ENCODE measurements around the gene RNF128. TPM values are rescaled to one million over a fixed set of nuclear protein-coding genes. Genes with fewer than 3 reads are reported as not detected.

The RNF128 gene
- total and polyA plus RNA-seq, 2 of the 13 experiments (the other 11 are each of a cell fraction or from before 2014, with no cell fraction given) = 18.5 to 43.5 TPM

DNA sequence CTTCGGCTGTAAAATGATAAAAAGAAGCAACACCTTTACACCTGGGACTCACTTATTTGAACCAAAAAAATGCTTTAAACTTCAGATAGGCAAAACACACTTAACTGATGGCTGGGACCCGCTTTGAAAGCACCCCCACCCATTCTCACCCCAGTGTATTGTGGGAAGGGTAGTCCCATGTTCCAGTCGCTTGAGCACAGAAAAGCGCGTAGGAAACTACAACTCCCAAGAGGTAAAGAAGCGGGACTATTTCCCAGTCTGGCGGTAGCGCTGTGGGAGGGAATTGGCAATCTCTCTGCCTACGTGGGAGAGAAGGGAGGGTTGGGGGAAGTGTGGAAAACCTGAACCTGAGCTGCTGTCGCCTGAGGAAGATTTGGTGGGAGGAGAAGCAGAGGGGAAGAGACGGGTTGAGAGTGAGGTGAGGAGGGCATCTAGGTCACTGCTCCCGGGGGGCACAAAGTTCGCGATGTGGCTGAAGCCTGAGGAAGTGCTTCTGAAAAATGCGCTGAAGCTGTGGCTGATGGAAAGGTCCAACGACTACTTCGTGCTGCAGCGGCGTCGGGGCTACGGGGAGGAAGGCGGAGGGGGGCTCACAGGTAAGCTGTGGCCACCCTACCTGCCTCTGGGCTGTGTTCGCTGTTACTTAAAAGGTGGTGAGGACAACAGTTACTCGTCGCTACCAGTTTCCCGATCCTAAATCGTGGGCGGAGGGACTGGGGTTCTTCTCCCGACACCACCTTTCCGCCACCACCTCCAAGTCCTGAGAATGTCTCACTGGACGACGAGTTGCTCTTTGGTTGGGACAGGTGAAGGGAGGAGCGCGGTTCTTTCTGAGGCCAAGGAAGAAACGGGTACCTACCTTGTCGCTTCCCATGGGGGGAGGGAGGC is 76.1 kb downstream of the RNF128 start, which contains the start of gene TBC1D8B (continued):
- TF ChIP-seq TFAP4 (IDR thresholded peaks at IDR 0.05; ENCODE audit: borderline replicate concordance, low read depth) = no peak
- TF ChIP-seq, protein P1, sequence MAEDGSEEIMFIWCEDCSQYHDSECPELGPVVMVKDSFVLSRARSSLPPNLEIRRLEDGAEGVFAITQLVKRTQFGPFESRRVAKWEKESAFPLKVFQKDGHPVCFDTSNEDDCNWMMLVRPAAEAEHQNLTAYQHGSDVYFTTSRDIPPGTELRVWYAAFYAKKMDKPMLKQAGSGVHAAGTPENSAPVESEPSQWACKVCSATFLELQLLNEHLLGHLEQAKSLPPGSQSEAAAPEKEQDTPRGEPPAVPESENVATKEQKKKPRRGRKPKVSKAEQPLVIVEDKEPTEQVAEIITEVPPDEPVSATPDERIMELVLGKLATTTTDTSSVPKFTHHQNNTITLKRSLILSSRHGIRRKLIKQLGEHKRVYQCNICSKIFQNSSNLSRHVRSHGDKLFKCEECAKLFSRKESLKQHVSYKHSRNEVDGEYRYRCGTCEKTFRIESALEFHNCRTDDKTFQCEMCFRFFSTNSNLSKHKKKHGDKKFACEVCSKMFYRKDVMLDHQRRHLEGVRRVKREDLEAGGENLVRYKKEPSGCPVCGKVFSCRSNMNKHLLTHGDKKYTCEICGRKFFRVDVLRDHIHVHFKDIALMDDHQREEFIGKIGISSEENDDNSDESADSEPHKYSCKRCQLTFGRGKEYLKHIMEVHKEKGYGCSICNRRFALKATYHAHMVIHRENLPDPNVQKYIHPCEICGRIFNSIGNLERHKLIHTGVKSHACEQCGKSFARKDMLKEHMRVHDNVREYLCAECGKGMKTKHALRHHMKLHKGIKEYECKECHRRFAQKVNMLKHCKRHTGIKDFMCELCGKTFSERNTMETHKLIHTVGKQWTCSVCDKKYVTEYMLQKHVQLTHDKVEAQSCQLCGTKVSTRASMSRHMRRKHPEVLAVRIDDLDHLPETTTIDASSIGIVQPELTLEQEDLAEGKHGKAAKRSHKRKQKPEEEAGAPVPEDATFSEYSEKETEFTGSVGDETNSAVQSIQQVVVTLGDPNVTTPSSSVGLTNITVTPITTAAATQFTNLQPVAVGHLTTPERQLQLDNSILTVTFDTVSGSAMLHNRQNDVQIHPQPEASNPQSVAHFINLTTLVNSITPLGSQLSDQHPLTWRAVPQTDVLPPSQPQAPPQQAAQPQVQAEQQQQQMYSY (CRISPR knock-in tag; IDR thresholded peaks at IDR 0.05) = 0 out of 2 replicates have a peak, but pooled peaks have one; percentile 50
- peak; percentile 34; the same call in 1 of the 2 replicates for TF ChIP-seq ZNF746 (CRISPR knock-in tag; IDR thresholded peaks at IDR 0.05)
- no peak for TF ChIP-seq GPN1 (CRISPR knock-in tag; IDR thresholded peaks at IDR 0.05; ENCODE audit: borderline replicate concordance)
- no peak for TF ChIP-seq SKI (IDR thresholded peaks at IDR 0.05; ENCODE audit: partially characterized antibody)
- TF ChIP-seq ZNF10 (CRISPR knock-in tag; IDR thresholded peaks at IDR 0.05; ENCODE audit: borderline replicate concordance, low read depth) = no peak
- TF ChIP-seq, protein P2, sequence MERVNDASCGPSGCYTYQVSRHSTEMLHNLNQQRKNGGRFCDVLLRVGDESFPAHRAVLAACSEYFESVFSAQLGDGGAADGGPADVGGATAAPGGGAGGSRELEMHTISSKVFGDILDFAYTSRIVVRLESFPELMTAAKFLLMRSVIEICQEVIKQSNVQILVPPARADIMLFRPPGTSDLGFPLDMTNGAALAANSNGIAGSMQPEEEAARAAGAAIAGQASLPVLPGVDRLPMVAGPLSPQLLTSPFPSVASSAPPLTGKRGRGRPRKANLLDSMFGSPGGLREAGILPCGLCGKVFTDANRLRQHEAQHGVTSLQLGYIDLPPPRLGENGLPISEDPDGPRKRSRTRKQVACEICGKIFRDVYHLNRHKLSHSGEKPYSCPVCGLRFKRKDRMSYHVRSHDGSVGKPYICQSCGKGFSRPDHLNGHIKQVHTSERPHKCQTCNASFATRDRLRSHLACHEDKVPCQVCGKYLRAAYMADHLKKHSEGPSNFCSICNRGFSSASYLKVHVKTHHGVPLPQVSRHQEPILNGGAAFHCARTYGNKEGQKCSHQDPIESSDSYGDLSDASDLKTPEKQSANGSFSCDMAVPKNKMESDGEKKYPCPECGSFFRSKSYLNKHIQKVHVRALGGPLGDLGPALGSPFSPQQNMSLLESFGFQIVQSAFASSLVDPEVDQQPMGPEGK (CRISPR knock-in tag; IDR thresholded peaks at IDR 0.05) = peak; percentile 71
- TF ChIP-seq PBX3 (CRISPR knock-in tag; IDR thresholded peaks at IDR 0.05; ENCODE audit: borderline replicate concordance) = no peak
- no peak for TF ChIP-seq SRSF4 (IDR thresholded peaks at IDR 0.05; ENCODE audit: low read depth, low read length, poor library complexity, severe bottlenecking)
- no peak for TF ChIP-seq MAX (IDR thresholded peaks at IDR 0.05)
- TF ChIP-seq RXRA (CRISPR knock-in tag; IDR thresholded peaks at IDR 0.05) = peak; percentile 57; the same call in 1 of the 2 replicates
- no peak for TF ChIP-seq ZNF12 (CRISPR knock-in tag; IDR thresholded peaks at IDR 0.05)
- TF ChIP-seq, protein P3, sequence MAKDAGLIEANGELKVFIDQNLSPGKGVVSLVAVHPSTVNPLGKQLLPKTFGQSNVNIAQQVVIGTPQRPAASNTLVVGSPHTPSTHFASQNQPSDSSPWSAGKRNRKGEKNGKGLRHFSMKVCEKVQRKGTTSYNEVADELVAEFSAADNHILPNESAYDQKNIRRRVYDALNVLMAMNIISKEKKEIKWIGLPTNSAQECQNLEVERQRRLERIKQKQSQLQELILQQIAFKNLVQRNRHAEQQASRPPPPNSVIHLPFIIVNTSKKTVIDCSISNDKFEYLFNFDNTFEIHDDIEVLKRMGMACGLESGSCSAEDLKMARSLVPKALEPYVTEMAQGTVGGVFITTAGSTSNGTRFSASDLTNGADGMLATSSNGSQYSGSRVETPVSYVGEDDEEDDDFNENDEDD (CRISPR knock-in tag; IDR thresholded peaks at IDR 0.05; ENCODE audit: borderline replicate concordance) = peak; percentile 25; the same call in 1 of the 2 replicates
- TF ChIP-seq POLR2AphosphoS2 (IDR thresholded peaks at IDR 0.05; ENCODE audit: low read depth, low read length) = no peak
- no peak for TF ChIP-seq ZNF317 (CRISPR knock-in tag; IDR thresholded peaks at IDR 0.05)

Measured in HepG2 (cell line).